ENCODE measurements around the gene DMBX1. TPM values are rescaled to one million over a fixed set of nuclear protein-coding genes. Genes with fewer than 3 reads are reported as not detected.

Gene DMBX1
- total RNA-seq, 1 experiment from 2014 or later = not detected

Other genes starting within 250 kb of the DMBX1 start
- 12.2 and 17.6 TPM in 2 replicates for gene RAD54L, start 242.1 kb upstream of the DMBX1 start, total RNA-seq (2014; rRNA removed; shearing (Covaris generic))
- 92.6 and 103 TPM in 2 replicates for gene LRRC41, start 186.2 kb upstream of the DMBX1 start, total RNA-seq (2014; rRNA removed; shearing (Covaris generic))
- gene UQCRH, start 186.1 kb upstream of the DMBX1 start, total RNA-seq (2014; rRNA removed; shearing (Covaris generic)) = 681 and 1,071 TPM in 2 replicates
- 14.9 and 19.8 TPM in 2 replicates for gene NSUN4, start 149.0 kb upstream of the DMBX1 start, total RNA-seq (2014; rRNA removed; shearing (Covaris generic))
- gene FAAH, start 95.5 kb upstream of the DMBX1 start, total RNA-seq (2014; rRNA removed; shearing (Covaris generic)) = 0.33 and 0.35 TPM in 2 replicates
- gene KNCN, start 61.8 kb downstream of the DMBX1 start, total RNA-seq (2014; rRNA removed; shearing (Covaris generic)) = not detected in 2 replicates
- gene MKNK1, start 114.4 kb downstream of the DMBX1 start, total RNA-seq (2014; rRNA removed; shearing (Covaris generic)) = 13.0 and 16.9 TPM in 2 replicates
- 4.5 and 5.4 TPM in 2 replicates for gene MOB3C, start 127.0 kb downstream of the DMBX1 start, total RNA-seq (2014; rRNA removed; shearing (Covaris generic))
- 57.8 and 58.5 TPM in 2 replicates for gene ATPAF1, start 178.5 kb downstream of the DMBX1 start, total RNA-seq (2014; rRNA removed; shearing (Covaris generic))
- gene TEX38, start 182.0 kb downstream of the DMBX1 start, total RNA-seq (2014; rRNA removed; shearing (Covaris generic)) = not detected in 2 replicates
- 28.8 and 30.6 TPM in 2 replicates for gene EFCAB14, start 229.3 kb downstream of the DMBX1 start, total RNA-seq (2014; rRNA removed; shearing (Covaris generic))

Data from HT1080 (cell line).